A549 (cell line): ENCODE results near the gene GBGT1. TPM values are rescaled to one million over a fixed set of nuclear protein-coding genes. Genes with fewer than 3 reads are reported as not detected.

Source experiments
- ATAC-seq, 2 experiments: fragments of 200-7000 bp in 1 of 2; fragments of >200 bp in 1 of 2; cut with Nextera tagmentation in 1 of 2; cut with Tn5 transposase in 1 of 2; 3 replicates each; pipeline versions ENCODE4 v1.8.0 to v1.9.1; 2018 to 2020; ENCODE audit warnings: mild to moderate bottlenecking in 1 of 2, moderate library complexity in 1 of 2
- CTCF ChIA-PET: fragments of 300-600 bp; sonication (Branson Sonifier 250); formaldehyde crosslinking; extraction: SDS; loops from one replicate; lab custom pipeline; 2021; ENCODE audit warnings: antibody characterized with exemption, inconsistent platforms; lab: Yijun Ruan, JAX
- POLR2A ChIA-PET: fragments of 350-600 bp; formaldehyde crosslinking; extraction: SDS; loops from one replicate; lab custom pipeline; 2021; ENCODE audit warnings: antibody characterized with exemption, inconsistent platforms; lab: Yijun Ruan, JAX
- DNase-seq, 2 experiments: peaks; one replicate each; pipeline versions ENCODE4 v3.0.0 to v3.0.0-alpha.2; 2011 to 2016; ENCODE audit warnings: low read depth in 1 of 2, low spot score in 1 of 2
- FAIRE-seq: peaks from 2 replicates; lab custom pipeline; 2011; peaks lifted over from hg19 to GRCh38; lab: Jason Lieb, UNC
- H3K27ac ChIP-seq, 2 experiments: fragments of >200 bp; sonication (Bioruptor Twin); formaldehyde crosslinking; 3 replicates each; pipeline ENCODE4 v1.5.1; 2016 to 2017
- H3K4me1 ChIP-seq: fragments of >200 bp; sonication (Bioruptor Twin); formaldehyde crosslinking; 3 replicates; pipeline ENCODE4 v1.6.1; 2016
- H3K4me2 ChIP-seq: fragments of >200 bp; sonication (Bioruptor Twin); formaldehyde crosslinking; 3 replicates; pipeline ENCODE4 v1.6.1; 2016
- H3K4me3 ChIP-seq: fragments of >200 bp; sonication (Bioruptor Twin); formaldehyde crosslinking; 3 replicates; pipeline ENCODE4 v1.5.1; 2016
- H3K9me3 ChIP-seq: fragments of >200 bp; sonication (Bioruptor Twin); formaldehyde crosslinking; 3 replicates; pipeline ENCODE4 v1.6.1; 2016
- BHLHE40 ChIP-seq: IDR thresholded peaks from 2 replicates; pipeline ENCODE4 v1.6.1; 2012; ENCODE audit warnings: low read depth, low read length, inconsistent platforms
- CBX2 ChIP-seq: fragments of 200-600 bp; sonication (generic); IDR thresholded peaks from 2 replicates; pipeline ENCODE4 v1.6.1; 2016; ENCODE audit warnings: low read depth, mild to moderate bottlenecking, borderline replicate concordance
- CBX8 ChIP-seq: fragments of 200-600 bp; sonication (generic); IDR thresholded peaks from 2 replicates; pipeline ENCODE4 v1.6.1; 2016
- CTCF ChIP-seq: fragments of >200 bp; sonication (Bioruptor Twin); formaldehyde crosslinking; IDR thresholded peaks from 3 replicates; pipeline ENCODE4 v1.5.1; 2016
- EHF ChIP-seq: fragments of 250-450 bp; sonication (Bioruptor Pico); IDR thresholded peaks from 2 replicates; pipeline ENCODE4 v1.5.0; 2020; ENCODE audit warnings: mild to moderate bottlenecking
- EP300 ChIP-seq, 2 experiments: fragments of >200 bp; sonication (Bioruptor Twin); formaldehyde crosslinking; IDR thresholded peaks; 2 replicates in 1 of 2; 3 replicates in 1 of 2; pipeline ENCODE4 v1.6.1; 2016 to 2017
- FOSL2 ChIP-seq, 2 experiments: fragments of 450-650 bp in 1 of 2; fragments of >200 bp in 1 of 2; sonication (Bioruptor Twin) in 1 of 2; formaldehyde crosslinking; IDR thresholded peaks; 2 replicates each; pipeline versions ENCODE4 v1.5.0 to v1.6.1; 2016 to 2020; ENCODE audit warnings: mild to moderate bottlenecking in 1 of 2, moderate library complexity in 1 of 2
- GATA3 ChIP-seq: IDR thresholded peaks from 2 replicates; pipeline ENCODE4 v1.6.1; 2012; ENCODE audit warnings: borderline replicate concordance
- HEYL ChIP-seq: fragments of 250-450 bp; sonication (Bioruptor Pico); IDR thresholded peaks from 2 replicates; pipeline ENCODE4 v1.8.0; 2021; ENCODE audit warnings: mild to moderate bottlenecking, moderate library complexity
- HOXB13 ChIP-seq: fragments of 250-450 bp; sonication (Bioruptor Pico); IDR thresholded peaks from 2 replicates; pipeline ENCODE4 v1.5.0; 2020; ENCODE audit warnings: low read depth, mild to moderate bottlenecking, moderate library complexity
- HOXB5 ChIP-seq: fragments of 250-450 bp; sonication (Bioruptor Pico); IDR thresholded peaks from 2 replicates; pipeline ENCODE4 v1.5.0; 2020; ENCODE audit warnings: mild to moderate bottlenecking, moderate library complexity
- KDM1A ChIP-seq: fragments of 200-600 bp; sonication (generic); IDR thresholded peaks from 2 replicates; pipeline ENCODE4 v1.6.1; 2016; ENCODE audit warnings: low read depth, mild to moderate bottlenecking
- NFE2L2 ChIP-seq: fragments of 150-350 bp; conservative IDR thresholded peaks from 2 replicates; pipeline ENCODE4 v1.6.1; 2014; ENCODE audit warnings: low read length
- NR3C1 ChIP-seq: fragments of >200 bp; sonication (Bioruptor Twin); formaldehyde crosslinking; IDR thresholded peaks from 3 replicates; pipeline ENCODE4 v1.6.1; 2017
- POLR2AphosphoS2 ChIP-seq: conservative IDR thresholded peaks from 2 replicates; pipeline ENCODE4 v1.6.1; 2012; ENCODE audit warnings: low read length, improper control_type of control experiment, inconsistent platforms
- RAD21 ChIP-seq, 2 experiments: fragments of >200 bp in 1 of 2; sonication (Bioruptor Twin) in 1 of 2; formaldehyde crosslinking in 1 of 2; IDR thresholded peaks in 1 of 2; conservative IDR thresholded peaks in 1 of 2; 2 replicates in 1 of 2; 3 replicates in 1 of 2; pipeline ENCODE4 v1.6.1; 2012 to 2018; ENCODE audit warnings: inconsistent platforms in 1 of 2
- RCOR1 ChIP-seq: fragments of 150-350 bp; IDR thresholded peaks from 2 replicates; pipeline ENCODE4 v1.6.1; 2014; ENCODE audit warnings: antibody characterized with exemption, low read length, low read depth
- REST ChIP-seq: fragments of 200-600 bp; sonication (generic); IDR thresholded peaks from 2 replicates; pipeline ENCODE4 v1.6.1; 2016; ENCODE audit warnings: antibody characterized with exemption, mild to moderate bottlenecking, moderate library complexity
- RFX5 ChIP-seq: fragments of 450-650 bp; IDR thresholded peaks from 2 replicates; pipeline ENCODE4 v1.7.1; 2014; ENCODE audit warnings: antibody characterized with exemption, mild to moderate bottlenecking, moderate library complexity
- ZC3H11A ChIP-seq: fragments of 450-650 bp; IDR thresholded peaks from 2 replicates; pipeline ENCODE4 v1.6.1; 2014; ENCODE audit warnings: antibody characterized with exemption, mild to moderate bottlenecking
- ZFP36 ChIP-seq: fragments of 450-650 bp; IDR thresholded peaks from 2 replicates; pipeline ENCODE4 v1.6.1; 2014; ENCODE audit warnings: borderline replicate concordance; ENCODE audit not compliant: partially characterized antibody
- ZNF302 ChIP-seq: fragments of 250-450 bp; sonication (Bioruptor Pico); IDR thresholded peaks from 2 replicates; pipeline ENCODE4 v1.9.0; 2021; ENCODE audit warnings: inconsistent platforms, mild to moderate bottlenecking, moderate library complexity
- WGBS: methylation state at CpG from one replicate; pipeline ENCODE4 v1.1.6; 2017; ENCODE audit errors: missing lambda C conversion rate; 5-methylcytosine and 5-hydroxymethylcytosine counted together
- polyA plus RNA-seq, 4 experiments: library from polyadenylated mRNA; depleted of rRNA in 3 of 4; stranded (reverse); fragments of >200 nt; fragmentation: RNase III in 1 of 4; extraction: RNeasy Plus Mini Kit Qiagen cat#74134 plus additional on column Dnase treatment in 1 of 4; gene quantifications; 2 replicates in 3 of 4; 3 replicates in 1 of 4; pipeline ENCODE4 v1.2.3, GENCODE V29; 2011 to 2017
- TF ChIP-seq, protein P1 (sequence below): IDR thresholded peaks from 2 replicates; pipeline ENCODE4 v1.6.1; 2012

GBGT1 gene
- polyA plus RNA-seq, 2 of the 4 experiments (the other 2 are of a cell fraction) = 1.7 to 2.4 TPM

- FAIRE-seq = no peak
- no peak for DNase-seq
- TF ChIP-seq EHF (CRISPR knock-in tag) (no peak), HEYL (CRISPR knock-in tag) (no peak), RAD21 (conservative IDR thresholded peaks at IDR 0.05 in 1 of 2, IDR thresholded peaks at IDR 0.05 in 1 of 2) (no peak), POLR2AphosphoS2 (no peak), ZNF302 (CRISPR knock-in tag) (no peak), RFX5 (no peak), ZC3H11A (no peak), CBX2 (no peak), ZFP36 (no peak)
- TF ChIP-seq, protein P1, sequence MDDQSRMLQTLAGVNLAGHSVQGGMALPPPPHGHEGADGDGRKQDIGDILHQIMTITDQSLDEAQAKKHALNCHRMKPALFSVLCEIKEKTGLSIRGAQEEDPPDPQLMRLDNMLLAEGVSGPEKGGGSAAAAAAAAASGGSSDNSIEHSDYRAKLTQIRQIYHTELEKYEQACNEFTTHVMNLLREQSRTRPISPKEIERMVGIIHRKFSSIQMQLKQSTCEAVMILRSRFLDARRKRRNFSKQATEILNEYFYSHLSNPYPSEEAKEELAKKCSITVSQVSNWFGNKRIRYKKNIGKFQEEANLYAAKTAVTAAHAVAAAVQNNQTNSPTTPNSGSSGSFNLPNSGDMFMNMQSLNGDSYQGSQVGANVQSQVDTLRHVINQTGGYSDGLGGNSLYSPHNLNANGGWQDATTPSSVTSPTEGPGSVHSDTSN = no peak
- ChIA-PET CTCF (interaction anchor here (1.0 kb wide), 1 partner anchor 37 kb away, joined by 3 read pairs; no protein-coding TSS in a partner anchor), POLR2A (no interaction called here)
- ATAC-seq = no peak
- peaks cover 14% of the 10 kb centered on the region for H3K9me3 ChIP-seq
- H3K4me1 ChIP-seq = peaks cover 4% of the 10 kb centered on the region; the same call in 1 of the 3 replicates
- no peak overlapping the region for H3K27ac ChIP-seq
- no peak overlapping the region for H3K4me2 ChIP-seq
- H3K4me3 ChIP-seq = no peak overlapping the region
Measured at GRCh38 chr9:133195029-133195428, 31.3 kb upstream of the GBGT1 start.

DNA sequence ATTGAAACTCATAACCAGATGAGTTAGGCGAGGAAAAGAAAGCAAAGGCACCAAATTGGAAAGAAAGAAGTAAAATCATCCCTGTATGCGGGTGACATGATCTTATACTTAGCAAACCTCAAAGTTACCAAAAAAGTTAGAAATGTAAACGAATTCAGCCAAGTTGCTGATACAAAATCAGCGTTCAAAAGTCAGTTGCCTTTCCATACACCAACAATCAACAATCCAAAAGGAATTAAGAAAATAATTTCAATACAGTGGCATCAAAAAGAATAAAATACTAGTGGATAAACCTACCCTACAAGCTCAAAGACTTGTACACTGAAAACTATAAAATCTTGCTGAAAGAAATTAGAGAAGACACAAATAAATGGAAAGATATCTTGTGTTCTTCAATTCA lies 30.9 kb upstream of the GBGT1 start:
- CTCF ChIA-PET = interaction anchor here (0.9 to 1.0 kb wide), 2 partner anchors 37 to 44 kb away, joined by 3 to 5 read pairs; no protein-coding TSS in a partner anchor
- FAIRE-seq = no peak

DNA sequence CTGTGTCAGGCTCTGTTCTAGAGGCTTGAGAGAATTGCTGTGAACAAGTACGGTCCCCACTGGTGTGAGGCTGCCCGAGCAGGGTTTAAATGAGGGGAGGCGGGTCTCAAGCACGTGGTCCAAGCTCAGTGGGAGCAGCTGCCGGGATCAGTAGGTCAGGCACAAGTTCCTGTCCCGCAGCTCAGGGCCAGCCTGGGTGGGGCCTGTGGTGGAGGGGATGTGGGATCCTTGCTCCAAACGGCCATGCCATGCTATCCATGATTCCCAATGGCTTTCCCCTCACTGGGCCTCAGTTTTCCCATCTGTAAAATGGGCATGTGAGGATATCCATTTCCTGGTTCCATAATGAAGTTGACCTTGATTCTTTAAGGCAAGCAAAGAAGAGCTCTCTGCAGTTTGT lies 28.3 kb upstream of the GBGT1 start:
- WGBS = 18% methylated on average over 7 of the region's 7 CpGs
- POLR2A ChIA-PET = no interaction called here
- Histone ChIP-seq H3K4me3 (no peak overlapping the region), H3K4me1 (peaks cover 4% of the 10 kb centered on the region; the same call in 1 of the 3 replicates), H3K9me3 (peaks cover 14% of the 10 kb centered on the region), H3K27ac (no peak overlapping the region), H3K4me2 (no peak overlapping the region)
- no peak for TF ChIP-seq REST
- TF ChIP-seq NR3C1 = no peak
- peak; percentile 66; the same call in 1 of the 2 replicates for TF ChIP-seq KDM1A
- no peak for TF ChIP-seq HOXB5
- peak in 1 of 2 experiments; percentile 26 for DNase-seq
- CTCF ChIA-PET = interaction anchor here (0.5 to 2.5 kb wide), 6 partner anchors 12 to 210 kb away, joined by 3 to 9 read pairs (median 4); partner anchors contain the start of gene SURF6
- FAIRE-seq = no peak
- ATAC-seq = peak in 1 of 2 experiments; percentile 45; a peak in 1 of 6 replicates

More for the DNA sequence above, 30.9 kb upstream of the GBGT1 start:
- TF ChIP-seq NFE2L2 (no peak), EP300 (IDR thresholded peaks at IDR 0.05) (no peak), FOSL2 (IDR thresholded peaks at IDR 0.05) (no peak), FOSL2 (CRISPR knock-in tag; IDR thresholded peaks at IDR 0.05) (no peak), BHLHE40 (no peak), NR3C1 (no peak), HOXB13 (CRISPR knock-in tag) (no peak), CBX8 (no peak), RCOR1 (no peak), HEYL (CRISPR knock-in tag) (no peak), CTCF (no peak), GATA3 (no peak)
- TF ChIP-seq, all 56 proteins: peak for 0
- Histone ChIP-seq H3K9me3 (peaks cover 14% of the 10 kb centered on the region), H3K4me2 (no peak overlapping the region), H3K27ac (no peak overlapping the region), H3K4me3 (no peak overlapping the region), H3K4me1 (peaks cover 4% of the 10 kb centered on the region; the same call in 1 of the 3 replicates)
- POLR2A ChIA-PET = no interaction called here
- ATAC-seq (no peak), DNase-seq (no peak)
- 33% methylated on average over 4 of the region's 4 CpGs for WGBS
